NCI-H510A treated with DMSO at 0.1 percent for 48 hours (cell line): ENCODE measurements around the gene TMEM144.
A peak's percentile ranks its signal among the peaks of the same experiment; 100 is the strongest.
"Not testable (repeated sequence)": the region's sequence is repeated elsewhere in the genome, so short reads cannot be mapped to it uniquely, and the experiment has no call there.

Experiments
- DNase-seq: peaks from one replicate; lab custom pipeline; 2025; lab: John Stamatoyannopoulos, UW

TMEM144 gene

GRCh38 chr4:158192439-158193158, 17.7 kb upstream of the TMEM144 start:
- no peak for DNase-seq

GRCh38 chr4:158193171-158193749, 17.0 kb upstream of the TMEM144 start:
- peak; percentile 7 for DNase-seq

GRCh38 chr4:158195297-158195696, 15.0 kb upstream of the TMEM144 start:
- DNase-seq, result no peak

- no peak for DNase-seq
Observed at GRCh38 chr4:158197194-158197776, 13.0 kb upstream of the TMEM144 start.

GRCh38 chr4:158200214-158200613, 10.1 kb upstream of the TMEM144 start:
- no peak for DNase-seq

GRCh38 chr4:158201322-158201721, 9.0 kb upstream of the TMEM144 start:
- no peak for DNase-seq

GRCh38 chr4:158201876-158202275, 8.4 kb upstream of the TMEM144 start:
- no peak for DNase-seq

- DNase-seq, result no peak
Observed at GRCh38 chr4:158202481-158202880, 7.8 kb upstream of the TMEM144 start.

- DNase-seq, result no peak
Observed at GRCh38 chr4:158203436-158203835, 6.8 kb upstream of the TMEM144 start.

- DNase-seq, result no peak
Observed at GRCh38 chr4:158203929-158204328, 6.4 kb upstream of the TMEM144 start.

- no peak for DNase-seq
Observed at GRCh38 chr4:158208963-158209640, 1.2 kb upstream of the TMEM144 start.

GRCh38 chr4:158211222-158211621, 936 bp downstream of the TMEM144 start:
- no peak for DNase-seq

GRCh38 chr4:158213466-158213865, 3.2 kb downstream of the TMEM144 start:
- no peak for DNase-seq

- DNase-seq, result no peak
Observed at GRCh38 chr4:158214856-158215255, 4.6 kb downstream of the TMEM144 start.

- no peak for DNase-seq
Observed at GRCh38 chr4:158217763-158218162, 7.5 kb downstream of the TMEM144 start.

GRCh38 chr4:158219623-158220022, 9.3 kb downstream of the TMEM144 start:
- no peak for DNase-seq

GRCh38 chr4:158224318-158224717, 14.0 kb downstream of the TMEM144 start:
- not testable (repeated sequence) for DNase-seq

- not testable (repeated sequence) for DNase-seq
Observed at GRCh38 chr4:158224999-158225398, 14.7 kb downstream of the TMEM144 start.

GRCh38 chr4:158227880-158228279, 17.6 kb downstream of the TMEM144 start:
- not testable (repeated sequence) for DNase-seq

- not testable (repeated sequence) for DNase-seq
Observed at GRCh38 chr4:158228399-158228798, 18.1 kb downstream of the TMEM144 start.

- DNase-seq, result no peak
Observed at GRCh38 chr4:158229768-158230167, 19.5 kb downstream of the TMEM144 start.

GRCh38 chr4:158234671-158235070, 24.4 kb downstream of the TMEM144 start:
- no peak for DNase-seq
